SK-N-MC (cell line): ENCODE data around the gene RAD23A.

ENCODE experiments used
- DNase-seq: peaks from one replicate; pipeline ENCODE4 v3.0.0-alpha.2; 2011; ENCODE audit warnings: low read depth, low spot score
- H3K27ac ChIP-seq: fragments of 200-600 bp; sonication (generic); 2 replicates; pipeline ENCODE4 v1.5.1; 2016; ENCODE audit warnings: mixed run types
- H3K36me3 ChIP-seq: fragments of 200-600 bp; sonication (generic); 2 replicates; pipeline ENCODE4 v1.6.1; 2017; ENCODE audit warnings: antibody characterized with exemption, low read length, mixed read lengths; ENCODE audit not compliant: insufficient read depth
- H3K4me3 ChIP-seq: fragments of 200-600 bp; sonication (generic); 2 replicates; pipeline ENCODE4 v1.5.1; 2016
- H3K9ac ChIP-seq: fragments of 200-600 bp; sonication (generic); 2 replicates; pipeline ENCODE4 v1.8.0; 2017; ENCODE audit warnings: mixed run types, mixed read lengths; ENCODE audit not compliant: insufficient read length
- H3K9me3 ChIP-seq: fragments of 200-600 bp; sonication (generic); 2 replicates; pipeline ENCODE4 v1.6.1; 2017; ENCODE audit warnings: low read depth, mild to moderate bottlenecking, antibody characterized with exemption, low read length, moderate library complexity, mixed read lengths
- EZH2 ChIP-seq: fragments of 200-600 bp; sonication (generic); IDR thresholded peaks from one replicate; pipeline ENCODE4 v1.6.1; 2017; ENCODE audit warnings: antibody characterized with exemption
- FOXP2 ChIP-seq: optimal IDR thresholded peaks from 2 replicates; pipeline ENCODE3; 2011; ENCODE audit warnings: mild to moderate bottlenecking, moderate library complexity; ENCODE audit not compliant: insufficient read depth; ENCODE audit errors: extremely low read length, control extremely low read depth
- POLR2AphosphoS5 ChIP-seq: IDR thresholded peaks from 2 replicates; pipeline ENCODE4 v1.6.1; 2012; ENCODE audit warnings: mild to moderate bottlenecking, low read depth, low read length, borderline replicate concordance

The RAD23A gene

DNA sequence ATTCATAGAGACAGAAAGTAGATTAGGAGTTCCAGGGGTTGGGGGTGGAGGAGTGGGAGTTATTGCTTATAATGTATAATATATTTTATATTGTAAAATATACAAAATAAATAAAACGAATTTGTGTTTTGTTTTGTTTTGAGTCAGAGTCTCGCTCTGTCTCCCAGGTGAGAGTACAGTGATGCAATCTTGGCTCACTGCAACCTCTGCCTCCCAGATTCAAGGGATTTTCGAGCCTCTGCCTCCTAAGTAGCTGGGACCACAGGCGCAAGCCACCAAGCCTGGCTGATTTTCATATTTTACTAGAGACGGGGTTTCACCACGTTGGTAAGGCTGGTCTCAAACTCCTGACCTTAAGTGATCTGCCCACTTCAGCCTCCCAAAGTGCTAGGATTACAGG, 13.8 kb downstream of the RAD23A start:
- Histone ChIP-seq H3K9ac (no peak overlapping the region), H3K9me3 (no peaks in the 10 kb centered on the region), H3K36me3 (peaks cover 9% of the 10 kb centered on the region; the same call in 1 of the 2 replicates), H3K4me3 (no peak overlapping the region), H3K27ac (no peak overlapping the region)
- DNase-seq, result no peak
- TF ChIP-seq FOXP2 (no peak), POLR2AphosphoS5 (no peak), EZH2 (no peak)

DNA sequence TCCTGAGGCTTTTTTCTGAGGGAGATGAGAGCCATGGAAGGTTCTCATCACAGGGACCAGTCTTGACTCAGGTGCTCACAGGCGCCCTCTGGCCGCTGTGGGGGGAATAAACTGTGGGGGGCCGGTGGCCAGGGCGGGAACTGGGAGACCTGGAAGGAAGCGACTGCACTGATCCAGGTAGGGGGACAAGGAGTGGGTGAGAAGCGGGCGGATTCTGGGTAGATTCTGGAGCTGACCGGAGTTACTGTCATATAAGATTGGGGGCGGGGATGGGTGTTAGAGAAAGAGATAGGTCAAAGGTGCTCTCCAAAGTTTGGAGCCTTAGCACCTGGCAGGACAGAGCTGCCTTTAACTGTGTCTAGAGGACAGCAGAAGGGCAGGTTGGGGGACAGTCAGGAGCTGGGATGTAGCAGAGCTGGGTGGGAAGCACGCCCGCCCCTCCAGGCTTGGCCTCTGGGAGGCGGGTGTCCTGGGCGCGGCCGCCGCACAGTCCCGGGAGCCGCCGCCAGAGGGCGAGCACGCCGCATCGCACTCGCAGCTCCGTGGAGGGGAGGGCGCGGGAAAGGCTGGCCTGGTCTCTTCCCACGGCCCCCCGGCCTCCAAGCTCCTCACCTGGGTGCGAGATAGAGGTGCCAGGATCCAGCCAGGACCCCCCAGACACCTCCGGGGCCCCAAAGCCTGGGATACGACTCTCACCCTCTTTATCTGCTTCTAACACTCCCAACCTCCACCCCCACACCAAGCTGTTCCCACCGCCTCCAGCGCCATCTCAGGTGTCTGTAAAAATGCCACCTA, 19.6 kb downstream of the RAD23A start:
- H3K4me3 ChIP-seq, result peak overlapping the region; percentile 93
- H3K9me3 ChIP-seq, result no peaks in the 10 kb centered on the region
- no peak for TF ChIP-seq POLR2AphosphoS5
- no peak for TF ChIP-seq EZH2
- TF ChIP-seq FOXP2, result no peak
- peak overlapping the region; percentile 67 for H3K9ac ChIP-seq
- no peak for DNase-seq
- H3K36me3 ChIP-seq, result no peaks in the 10 kb centered on the region
- 0 out of 2 replicates have a peak overlapping the region, but pooled peaks have one; percentile 8 for H3K27ac ChIP-seq

DNA sequence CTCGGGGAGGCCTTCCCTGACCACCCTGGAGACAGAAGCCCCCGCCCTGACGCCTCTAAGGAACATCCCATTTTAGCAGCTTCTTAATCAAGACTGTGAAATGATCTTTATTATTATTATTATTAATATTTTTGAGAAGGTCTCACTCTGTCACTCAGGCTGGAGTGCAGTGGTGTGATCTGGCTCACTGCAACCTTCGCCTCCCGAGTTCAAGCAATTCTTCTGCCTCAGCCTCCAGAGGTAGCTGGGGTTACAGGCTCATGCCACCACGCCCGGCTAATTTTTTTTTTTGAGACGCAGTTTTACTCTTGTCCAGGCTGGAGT, 20.1 kb downstream of the RAD23A start:
- Histone ChIP-seq H3K27ac (no peak overlapping the region), H3K9ac (peak overlapping the region; percentile 64)

DNA sequence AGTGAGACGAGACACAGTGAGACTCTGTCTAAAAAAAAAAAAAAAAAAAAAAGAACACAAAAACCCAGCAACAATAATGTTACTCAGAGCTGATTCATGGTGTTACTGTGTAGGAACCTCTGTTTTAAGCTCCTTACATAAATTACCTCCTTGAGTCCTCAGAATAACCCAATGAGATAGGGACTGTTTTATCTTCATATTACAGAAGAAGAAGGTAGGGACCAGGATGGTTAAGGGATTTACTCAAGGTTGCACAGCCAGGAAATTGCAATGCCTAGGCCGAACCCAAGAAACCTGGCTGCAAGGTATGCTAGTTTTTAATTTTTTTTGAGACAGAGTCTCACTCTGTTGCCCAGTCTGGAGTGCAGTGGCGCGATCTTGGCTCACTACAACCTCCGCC, 22.2 kb downstream of the RAD23A start:
- Histone ChIP-seq H3K4me3 (no peak overlapping the region), H3K9me3 (no peaks in the 10 kb centered on the region), H3K27ac (no peak overlapping the region), H3K36me3 (no peaks in the 10 kb centered on the region), H3K9ac (no peak overlapping the region)
- DNase-seq, result no peak
- no peak for TF ChIP-seq FOXP2
- no peak for TF ChIP-seq EZH2
- no peak for TF ChIP-seq POLR2AphosphoS5

More for the DNA sequence above, 20.1 kb downstream of the RAD23A start:
- TF ChIP-seq EZH2 (no peak), FOXP2 (no peak), POLR2AphosphoS5 (no peak)
- peak overlapping the region; percentile 93 for H3K4me3 ChIP-seq
- no peaks in the 10 kb centered on the region for H3K9me3 ChIP-seq
- H3K36me3 ChIP-seq, result no peaks in the 10 kb centered on the region
- DNase-seq, result no peak

DNA sequence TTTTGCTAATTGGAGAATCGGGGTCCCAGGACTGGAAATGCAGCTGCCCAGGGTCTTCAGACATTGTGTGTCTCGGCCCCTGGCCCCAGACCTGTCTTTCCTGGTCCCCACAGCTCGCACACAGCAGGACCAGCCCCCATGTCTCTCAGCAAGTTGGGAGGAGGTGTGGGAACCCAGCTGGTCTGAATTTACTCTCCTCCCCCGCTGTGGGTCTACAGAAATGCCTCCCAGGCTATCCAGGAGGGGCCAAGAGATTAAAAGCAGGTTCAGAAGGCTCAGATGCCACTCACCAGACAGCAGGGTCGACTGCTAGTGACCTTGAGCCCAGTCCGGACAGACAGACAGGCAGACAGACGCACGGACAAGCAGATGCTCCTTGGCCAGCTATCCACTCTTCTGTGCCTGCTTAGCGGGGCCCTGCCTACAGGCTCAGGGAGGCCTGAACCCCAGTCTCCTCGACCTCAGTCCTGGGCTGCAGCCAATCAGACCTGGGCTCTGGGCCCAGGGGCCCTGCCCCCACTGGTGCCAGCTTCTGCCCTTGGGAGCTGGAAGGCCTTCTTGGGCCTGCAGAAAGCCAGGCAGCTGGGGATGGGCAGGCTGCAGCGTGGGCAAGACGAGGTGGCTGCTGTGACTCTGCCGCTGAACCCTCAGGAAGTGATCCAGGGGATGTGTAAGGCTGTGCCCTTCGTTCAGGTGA, 23.8 kb downstream of the RAD23A start, which contains the start of gene DAND5:
Gene DAND5 (plus strand): TSS at position 285 of the 697 bp plus-strand sequence. CDS start 85 bp downstream, at position 370.
- H3K27ac ChIP-seq, result no peak within 1 kb of the TSS
- no peaks in the 10 kb centered on the region for H3K9me3 ChIP-seq
- H3K36me3 ChIP-seq, result no peaks in the 10 kb centered on the region
- DNase-seq, result no peak
- no peak for TF ChIP-seq FOXP2
- TF ChIP-seq EZH2, result no peak
- no peak for TF ChIP-seq POLR2AphosphoS5
- H3K9ac ChIP-seq, result no peak within 1 kb of the TSS
- no peak within 1 kb of the TSS for H3K4me3 ChIP-seq

DNA sequence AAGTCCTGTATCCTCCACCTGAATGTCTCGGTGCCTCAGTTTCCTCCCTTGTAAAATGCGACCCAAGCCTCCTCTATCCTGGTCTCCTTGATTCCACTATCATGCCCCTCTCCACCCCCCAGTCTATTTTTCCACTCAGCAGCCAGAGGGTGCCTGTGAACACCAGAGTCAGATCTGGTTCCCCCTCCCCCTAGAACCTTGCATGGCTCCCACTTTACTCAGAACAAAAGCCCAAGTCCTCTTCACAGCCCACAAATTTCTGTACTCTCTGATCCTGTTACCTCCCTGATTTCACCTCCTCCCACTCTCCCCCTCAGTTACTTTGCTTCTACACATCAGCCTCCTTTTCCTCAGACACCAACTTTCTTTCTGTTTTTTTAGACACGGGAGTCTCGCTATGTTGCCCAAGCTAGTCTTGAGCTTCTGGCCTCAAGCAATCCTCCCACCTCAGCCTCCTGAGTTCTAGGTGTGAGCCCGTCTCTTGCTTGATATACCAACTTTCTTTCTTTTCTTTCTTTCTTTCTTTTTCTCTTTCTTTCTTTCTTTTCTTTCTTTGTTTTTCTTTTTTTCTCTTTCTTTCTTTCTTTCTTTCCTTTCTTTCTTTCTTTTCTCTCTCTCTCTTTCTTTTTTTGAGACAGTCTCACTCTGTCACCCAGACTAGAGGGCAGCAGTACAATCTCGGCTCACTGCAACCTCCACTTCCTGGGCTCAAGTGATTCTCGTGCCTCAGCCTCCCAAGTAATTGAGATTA, 24.6 kb downstream of the RAD23A start:
- no peak for DNase-seq
- no peak overlapping the region for H3K9ac ChIP-seq
- H3K36me3 ChIP-seq, result no peaks in the 10 kb centered on the region
- no peaks in the 10 kb centered on the region for H3K9me3 ChIP-seq
- TF ChIP-seq EZH2, result no peak
- TF ChIP-seq FOXP2, result no peak
- TF ChIP-seq POLR2AphosphoS5, result no peak
- H3K27ac ChIP-seq, result no peak overlapping the region
- H3K4me3 ChIP-seq, result no peak overlapping the region

DNA sequence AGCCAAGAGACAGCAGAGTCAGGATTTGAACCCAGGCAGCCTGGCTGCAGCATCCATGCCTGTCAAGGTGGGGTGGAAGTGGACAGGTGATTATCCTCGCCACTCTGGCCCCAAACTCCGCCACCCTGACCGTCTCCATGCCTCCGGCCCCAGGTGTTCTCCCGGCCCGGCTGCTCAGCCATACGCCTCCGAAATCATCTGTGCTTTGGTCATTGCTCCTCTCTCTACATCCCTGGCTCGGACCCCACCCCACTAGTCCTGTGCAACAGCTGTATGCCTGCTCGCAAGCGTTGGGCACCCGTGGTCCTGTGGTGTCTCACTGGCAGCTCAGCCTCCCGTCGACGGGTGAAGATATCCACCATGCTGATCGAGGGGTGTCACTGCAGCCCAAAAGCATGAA, 27.6 kb downstream of the RAD23A start:
- TF ChIP-seq FOXP2 (no peak), POLR2AphosphoS5 (no peak), EZH2 (no peak)
- Histone ChIP-seq H3K4me3 (no peak overlapping the region), H3K36me3 (no peaks in the 10 kb centered on the region), H3K27ac (no peak overlapping the region), H3K9me3 (no peaks in the 10 kb centered on the region), H3K9ac (no peak overlapping the region)
- no peak for DNase-seq

DNA sequence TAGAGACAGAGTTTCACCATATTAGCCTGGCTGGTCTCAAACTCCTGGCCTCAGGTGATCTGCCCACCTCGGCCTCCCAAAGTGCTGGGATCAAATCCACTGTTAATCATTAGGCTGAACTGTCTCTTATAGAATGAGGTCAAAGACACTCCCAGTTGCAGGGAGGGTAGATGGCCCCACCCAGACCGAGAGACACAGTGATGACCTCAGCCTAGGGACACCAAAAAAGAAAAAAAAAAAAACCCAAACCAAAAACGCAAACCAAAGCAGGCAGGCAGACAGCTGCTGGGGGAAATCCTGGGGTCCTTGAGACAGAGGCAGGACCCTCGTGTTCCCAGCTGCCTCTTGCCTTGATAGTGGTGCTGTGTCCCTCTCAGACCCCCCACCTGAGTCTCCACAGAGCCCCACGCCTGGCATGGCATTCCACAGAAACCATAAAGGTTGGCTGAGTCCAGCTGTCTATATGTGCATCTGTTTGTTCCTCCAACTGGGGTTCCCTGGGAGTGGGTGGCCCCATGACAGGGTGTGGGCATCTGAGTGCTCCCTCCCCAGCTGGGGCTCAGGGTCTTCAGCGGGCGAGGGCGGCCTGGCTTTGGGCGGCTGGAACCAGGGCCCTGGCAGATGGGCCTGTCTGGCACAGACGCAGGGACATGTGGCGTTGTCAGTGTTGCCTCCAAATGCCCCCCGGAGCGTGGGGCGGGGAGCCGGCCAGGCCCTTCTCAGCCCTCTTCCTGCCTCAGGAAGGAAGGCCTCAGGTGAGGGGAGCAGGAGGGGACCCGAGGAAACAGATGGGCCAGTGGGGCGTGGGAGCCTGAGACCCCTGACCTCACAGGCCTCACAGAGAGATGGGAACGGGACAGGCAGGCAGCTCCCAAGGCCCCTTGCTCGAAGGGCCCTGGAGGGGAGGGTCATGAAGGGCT, 28.9 kb downstream of the RAD23A start:
- Histone ChIP-seq H3K9ac (no peak overlapping the region), H3K4me3 (no peak overlapping the region), H3K27ac (no peak overlapping the region), H3K9me3 (no peaks in the 10 kb centered on the region), H3K36me3 (no peaks in the 10 kb centered on the region)
- DNase-seq, result no peak
- no peak for TF ChIP-seq POLR2AphosphoS5
- no peak for TF ChIP-seq EZH2
- TF ChIP-seq FOXP2, result no peak
